ENCODE data around the gene IFI27L1.

IFI27L1 gene

DNA sequence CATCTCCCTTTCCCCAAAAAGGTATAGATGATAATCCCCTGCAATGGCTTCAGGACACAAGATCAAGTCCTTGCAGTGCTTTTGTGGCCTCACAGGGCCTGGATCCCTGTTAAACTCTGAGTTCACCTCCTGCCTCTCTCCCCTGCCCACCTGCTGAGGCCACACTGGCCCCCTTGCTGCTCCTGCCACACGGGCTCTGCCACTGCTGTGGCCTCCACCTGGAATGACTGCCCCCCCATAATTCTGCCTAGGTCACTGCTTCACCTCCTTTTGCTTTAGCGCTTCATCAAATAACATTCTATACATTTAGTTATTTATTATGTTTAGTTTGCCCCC is 28.8 kb downstream of the IFI27L1 start:
- TF ChIP-seq POLR2A (IDR thresholded peaks at IDR 0.05; ENCODE audit: low read length) (no peak), GATA1 (IDR thresholded peaks at IDR 0.05; ENCODE audit: low read depth, low read length) (no peak)
- no peak for DNase-seq

DNA sequence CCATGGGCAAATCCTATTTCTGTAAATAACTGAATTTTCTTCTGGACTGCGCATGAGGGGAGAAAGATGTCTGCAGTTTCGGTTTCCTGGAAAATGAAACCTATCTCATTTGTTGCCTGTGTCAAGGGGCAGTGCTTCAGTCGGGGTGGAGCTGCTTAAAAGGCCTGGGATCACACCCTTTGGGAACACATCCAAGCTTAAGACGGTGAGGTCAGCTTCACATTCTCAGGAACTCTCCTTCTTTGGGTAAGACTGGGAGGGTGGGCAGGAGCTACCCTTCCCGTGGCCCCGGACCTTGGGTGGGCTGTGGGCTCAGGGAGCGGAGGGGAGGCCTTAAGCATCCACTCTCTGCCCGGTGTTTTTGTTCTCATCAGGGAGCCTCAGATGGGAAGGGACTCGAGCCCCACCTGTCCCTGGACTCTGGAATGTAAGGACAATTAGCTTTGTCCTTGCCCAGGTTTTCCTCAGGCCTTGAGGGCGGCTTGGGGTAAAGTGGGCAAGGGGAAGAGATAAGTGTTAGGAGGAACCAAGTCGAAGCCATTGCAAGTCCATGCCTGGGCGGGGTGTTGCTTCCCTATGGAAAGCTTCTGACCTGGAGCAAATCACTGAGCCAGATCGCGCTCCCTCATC is 29.6 kb downstream of the IFI27L1 start, which contains the start of gene IFI27:
IFI27 (plus strand) TSS at position 185 of the 630 bp plus-strand sequence.
- DNase-seq, result peak; percentile 58 to 69
- no peak for TF ChIP-seq GATA1 (IDR thresholded peaks at IDR 0.05; ENCODE audit: low read depth, low read length)
- TF ChIP-seq POLR2A (IDR thresholded peaks at IDR 0.05; ENCODE audit: low read length), result peak; percentile 28

DNA sequence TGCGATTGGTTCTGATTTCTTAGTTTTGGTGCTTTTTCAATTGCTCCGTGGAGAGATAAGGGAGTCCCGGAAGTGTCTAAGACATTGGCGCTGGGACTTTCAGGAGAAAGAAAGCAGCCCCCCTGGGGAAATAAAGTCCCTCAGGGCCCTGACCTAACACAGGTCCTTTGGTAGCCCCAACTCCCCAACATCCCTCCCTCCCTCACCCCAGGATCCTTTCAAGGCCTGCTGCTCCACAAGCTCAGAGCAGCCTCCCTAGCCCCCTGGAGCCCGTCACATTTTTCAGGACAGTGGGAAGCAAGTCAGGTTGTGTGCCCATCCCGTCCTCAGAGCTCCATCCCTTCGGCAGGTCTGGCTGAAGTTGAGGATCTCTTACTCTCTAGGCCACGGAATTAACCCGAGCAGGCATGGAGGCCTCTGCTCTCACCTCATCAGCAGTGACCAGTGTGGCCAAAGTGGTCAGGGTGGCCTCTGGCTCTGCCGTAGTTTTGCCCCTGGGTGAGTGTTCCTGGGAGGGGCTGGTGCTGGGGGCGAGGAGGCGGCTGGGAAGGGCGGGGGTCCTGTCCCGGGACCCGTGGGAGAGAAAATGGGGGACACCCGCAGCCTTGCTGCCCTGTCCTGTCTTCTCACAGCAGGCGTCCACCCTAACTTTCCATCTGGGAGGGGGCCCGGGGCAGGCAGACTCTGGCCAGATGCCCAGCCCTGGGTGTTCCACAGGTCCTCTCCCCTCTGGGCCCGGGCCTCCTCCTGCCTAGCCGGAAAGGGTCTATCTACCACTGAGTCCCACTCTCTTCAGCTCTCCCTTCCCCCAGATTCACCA is 30.4 kb downstream of the IFI27L1 start:
- no peak for DNase-seq
- no peak for TF ChIP-seq POLR2A (IDR thresholded peaks at IDR 0.05; ENCODE audit: low read length)

DNA sequence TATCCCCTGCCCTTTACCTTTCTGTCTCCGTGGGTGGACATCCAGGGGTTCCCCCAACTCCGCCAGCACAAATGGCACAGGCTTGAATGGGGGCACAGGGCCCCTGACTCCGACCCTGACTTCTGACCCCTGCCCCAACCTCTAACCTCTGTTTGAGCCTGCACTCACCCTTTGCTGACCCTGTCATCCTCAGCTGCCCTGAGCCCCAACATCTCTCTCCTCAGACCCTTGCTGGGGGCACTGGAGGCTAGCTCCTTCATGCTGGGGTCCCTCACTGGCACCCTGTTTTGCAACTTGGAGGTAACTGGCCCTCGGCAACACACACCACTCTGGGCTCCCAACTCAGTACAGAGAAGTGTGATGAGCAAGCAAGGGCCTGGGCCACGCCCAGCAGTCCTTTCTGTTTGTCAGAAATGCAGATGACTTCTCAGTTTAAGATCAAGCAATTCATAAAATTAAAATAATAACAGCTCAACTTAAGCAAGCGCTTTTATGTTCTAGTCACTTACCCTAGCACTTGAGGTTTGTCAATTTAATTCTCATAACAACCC is 31.5 kb downstream of the IFI27L1 start:
- TF ChIP-seq POLR2A (IDR thresholded peaks at IDR 0.05; ENCODE audit: low read length) (no peak), GATA1 (IDR thresholded peaks at IDR 0.05; ENCODE audit: low read depth, low read length) (no peak)
- no peak for DNase-seq

DNA sequence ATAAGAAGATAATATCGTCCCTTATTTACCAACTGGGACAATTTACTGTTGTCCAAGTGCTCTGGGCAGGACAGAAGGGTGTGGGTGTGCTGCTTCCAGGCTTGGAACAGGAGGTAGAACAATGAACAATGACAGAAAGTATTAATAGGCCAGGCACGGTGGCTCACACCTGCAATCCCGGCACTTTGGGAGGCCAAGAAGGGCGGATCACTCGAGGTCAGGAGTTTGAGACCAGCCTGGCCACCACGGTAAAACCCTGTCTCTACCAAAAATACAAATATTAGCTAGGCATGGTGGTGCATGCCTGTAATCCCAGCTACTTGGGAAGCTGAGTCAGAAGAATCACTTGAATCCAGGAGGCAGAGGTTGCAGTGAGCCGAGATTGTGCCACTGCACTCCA is 32.0 kb downstream of the IFI27L1 start:
- DNase-seq, result no peak
- TF ChIP-seq POLR2A (IDR thresholded peaks at IDR 0.05; ENCODE audit: low read length), result no peak
- TF ChIP-seq GATA1 (IDR thresholded peaks at IDR 0.05; ENCODE audit: low read depth, low read length), result no peak

DNA sequence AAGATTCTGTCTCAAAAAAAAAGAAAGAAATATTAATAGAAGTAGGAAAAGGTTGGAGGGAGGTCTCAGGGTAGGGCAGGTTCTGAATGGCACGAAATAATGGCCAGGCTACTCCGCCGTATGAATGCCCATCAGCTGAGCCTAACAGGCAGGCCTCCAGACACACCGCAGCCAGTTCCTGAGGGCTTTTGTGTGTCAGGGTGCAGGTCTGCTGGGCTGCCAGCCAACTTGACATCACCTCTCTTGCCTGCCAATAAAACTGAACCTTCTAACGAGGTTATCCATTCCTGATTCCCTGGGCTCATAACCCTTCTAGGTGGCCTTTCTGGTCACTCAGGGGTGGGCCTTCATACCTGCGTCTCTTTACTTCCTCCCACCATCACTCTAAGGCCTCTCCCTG is 32.4 kb downstream of the IFI27L1 start:
- TF ChIP-seq POLR2A (IDR thresholded peaks at IDR 0.05; ENCODE audit: low read length), result no peak
- TF ChIP-seq GATA1 (IDR thresholded peaks at IDR 0.05; ENCODE audit: low read depth, low read length), result no peak
- no peak for DNase-seq

DNA sequence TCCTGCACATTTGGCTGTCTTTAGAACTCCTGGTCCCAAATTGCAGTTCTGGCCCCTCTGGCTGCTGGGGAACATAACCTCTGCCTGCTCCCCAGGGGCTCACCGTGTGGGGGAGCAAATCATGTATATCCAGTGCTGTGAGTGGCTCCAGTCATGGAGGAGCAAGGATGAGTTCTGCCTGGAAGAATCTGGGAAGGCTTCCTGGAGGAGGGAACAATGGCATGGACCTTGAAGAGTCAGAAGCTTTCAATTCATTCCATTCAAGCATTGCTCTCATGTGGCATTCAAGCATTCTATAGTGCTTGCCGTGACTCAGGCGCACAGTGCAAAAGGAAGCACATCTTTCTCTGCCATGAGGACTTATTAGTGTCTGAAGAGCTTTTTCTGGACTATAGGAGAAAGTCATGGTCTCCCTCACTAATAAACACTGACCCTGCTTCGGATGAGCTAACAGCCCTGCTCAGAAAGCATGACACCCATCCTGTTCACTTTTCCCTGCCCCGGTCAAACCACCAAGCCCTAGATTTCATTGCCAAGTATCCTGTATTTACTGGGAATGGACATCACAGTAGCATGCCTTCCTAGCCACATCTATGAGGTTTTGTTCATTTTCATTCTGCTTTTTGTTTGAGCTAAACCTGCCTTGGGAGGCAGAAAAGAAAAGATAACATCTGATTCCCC is 32.9 kb downstream of the IFI27L1 start:
- no peak for DNase-seq
- TF ChIP-seq GATA1 (IDR thresholded peaks at IDR 0.05; ENCODE audit: low read depth, low read length) (no peak), POLR2A (IDR thresholded peaks at IDR 0.05; ENCODE audit: low read length) (no peak)

DNA sequence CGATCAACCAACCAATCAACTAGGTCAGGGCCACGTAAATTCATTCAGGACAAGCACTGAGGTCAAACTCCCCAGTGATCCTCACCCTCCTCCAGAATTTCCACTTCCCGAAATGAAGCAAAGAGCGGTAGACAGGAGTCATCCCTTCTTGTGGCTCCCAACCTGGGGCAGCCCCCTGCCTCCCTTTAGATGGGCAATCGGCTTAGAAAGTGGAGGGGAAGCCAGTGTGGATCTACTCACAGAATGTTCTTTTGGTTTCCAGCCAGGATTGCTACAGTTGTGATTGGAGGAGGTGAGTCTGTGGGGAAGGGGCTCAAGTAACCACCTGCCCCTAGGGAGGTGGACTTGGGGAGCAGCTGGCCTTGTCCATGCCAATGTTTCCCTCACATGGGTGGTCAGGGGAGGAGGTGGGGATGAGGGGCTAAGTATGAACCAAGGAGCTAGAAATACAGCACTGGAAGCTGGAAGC is 33.5 kb downstream of the IFI27L1 start:
- DNase-seq, result no peak
- TF ChIP-seq POLR2A (IDR thresholded peaks at IDR 0.05; ENCODE audit: low read length), result no peak
- no peak for TF ChIP-seq GATA1 (IDR thresholded peaks at IDR 0.05; ENCODE audit: low read depth, low read length)

DNA sequence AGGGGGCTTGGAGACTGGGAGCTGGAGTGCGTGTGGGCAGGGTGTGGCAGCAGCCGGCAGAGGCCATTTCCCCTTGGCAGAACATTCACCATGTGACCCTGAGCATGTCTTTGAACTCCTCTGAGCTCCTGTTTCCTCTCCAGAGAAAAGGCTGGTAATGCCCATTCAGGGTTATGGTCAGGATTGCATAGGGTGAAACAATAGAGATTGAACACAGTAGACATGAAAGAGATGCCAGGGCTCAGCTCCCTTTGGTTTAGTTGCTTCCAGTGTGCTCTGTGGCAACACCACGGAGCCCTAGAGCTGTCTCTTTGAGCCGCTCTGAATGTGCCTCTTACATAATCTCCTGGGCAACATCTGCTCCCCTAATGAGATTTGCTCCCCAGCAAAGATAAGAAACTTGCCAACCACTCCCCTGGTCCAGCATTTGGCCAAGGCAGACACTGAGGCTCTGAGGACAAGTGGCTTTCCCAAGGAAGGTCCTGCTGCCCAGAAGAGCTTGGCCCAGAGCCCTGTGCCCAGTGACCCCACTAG is 34.0 kb downstream of the IFI27L1 start:
- TF ChIP-seq GATA1 (IDR thresholded peaks at IDR 0.05; ENCODE audit: low read depth, low read length) (no peak), POLR2A (IDR thresholded peaks at IDR 0.05; ENCODE audit: low read length) (no peak)
- peak; percentile 33 to 68 for DNase-seq

DNA sequence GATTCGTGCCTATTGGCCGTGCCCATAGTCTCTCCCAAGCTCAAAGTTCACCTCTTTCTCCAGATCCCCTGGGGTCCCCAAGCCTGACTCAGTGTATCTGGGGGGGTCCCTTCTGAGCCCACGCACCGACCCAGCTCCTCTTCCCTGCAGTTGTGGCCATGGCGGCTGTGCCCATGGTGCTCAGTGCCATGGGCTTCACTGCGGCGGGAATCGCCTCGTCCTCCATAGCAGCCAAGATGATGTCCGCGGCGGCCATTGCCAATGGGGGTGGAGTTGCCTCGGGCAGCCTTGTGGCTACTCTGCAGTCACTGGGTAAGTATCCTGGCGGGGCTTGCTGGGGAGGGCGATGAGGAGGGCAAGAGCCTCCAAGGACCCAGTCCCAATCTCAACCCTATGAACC is 34.5 kb downstream of the IFI27L1 start:
- DNase-seq, result no peak
- TF ChIP-seq GATA1 (IDR thresholded peaks at IDR 0.05; ENCODE audit: low read depth, low read length), result no peak
- TF ChIP-seq POLR2A (IDR thresholded peaks at IDR 0.05; ENCODE audit: low read length), result no peak

DNA sequence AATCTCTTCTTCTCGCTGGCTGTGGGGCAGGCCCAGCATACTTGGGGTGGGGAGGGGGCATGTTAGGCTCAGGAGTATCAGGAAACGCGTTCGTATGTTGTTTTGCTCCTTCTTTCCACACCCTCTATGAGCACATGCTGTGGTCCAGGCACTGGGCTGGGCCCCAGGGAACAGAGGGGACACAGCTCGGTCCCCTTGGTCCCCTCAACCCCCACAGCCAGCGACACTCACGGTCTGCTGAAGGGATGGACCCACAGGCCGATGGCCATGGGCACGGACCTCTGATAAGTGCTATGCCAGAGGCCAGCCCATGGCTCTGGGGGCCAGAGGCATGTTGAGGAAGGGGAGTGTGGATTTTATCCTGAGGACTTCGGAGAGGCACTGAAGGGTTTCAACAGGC is 35.6 kb downstream of the IFI27L1 start:
- TF ChIP-seq POLR2A (IDR thresholded peaks at IDR 0.05; ENCODE audit: low read length), result no peak
- no peak for TF ChIP-seq GATA1 (IDR thresholded peaks at IDR 0.05; ENCODE audit: low read depth, low read length)
- DNase-seq, result no peak

DNA sequence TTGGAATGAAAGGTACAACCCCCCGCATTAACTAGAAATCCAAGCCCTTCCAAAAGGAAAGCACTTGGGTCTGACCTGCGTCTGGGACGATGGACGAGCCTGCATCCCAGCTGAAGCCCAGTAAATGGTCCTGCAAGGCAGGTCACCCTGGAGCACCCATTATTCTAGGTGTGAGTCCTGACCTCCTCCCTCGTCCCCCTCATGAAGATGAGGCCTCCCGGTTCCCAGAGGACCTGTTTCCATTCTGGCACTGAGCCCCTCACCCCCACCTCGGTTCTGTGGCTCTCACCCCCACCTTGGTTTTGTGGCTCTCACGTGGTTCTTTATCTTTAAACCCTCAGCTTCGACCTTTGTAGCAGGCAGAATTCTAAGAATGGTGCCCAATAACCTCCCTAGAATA is 36.7 kb downstream of the IFI27L1 start:
- DNase-seq, result no peak
- no peak for TF ChIP-seq GATA1 (IDR thresholded peaks at IDR 0.05; ENCODE audit: low read depth, low read length)

DNA sequence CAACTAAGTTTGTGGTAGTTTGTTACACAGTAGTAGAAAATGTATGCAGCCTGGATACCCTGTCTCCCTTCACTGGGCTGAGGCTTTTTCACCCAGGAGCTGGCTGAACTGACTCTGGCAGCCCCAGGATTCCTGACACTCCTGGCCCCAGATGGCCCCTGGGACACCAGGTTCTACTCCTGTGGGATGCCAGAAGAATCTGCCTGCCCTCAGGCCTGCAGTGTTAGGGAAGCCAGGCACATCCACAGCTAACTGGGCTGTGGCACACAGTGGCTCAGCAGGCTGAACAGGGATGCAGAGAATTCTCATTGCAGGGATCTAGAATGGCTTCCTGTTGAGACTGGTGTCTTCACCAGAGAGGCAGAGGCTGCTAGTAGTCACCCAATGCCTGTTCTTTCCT is 38.0 kb downstream of the IFI27L1 start:
- DNase-seq, result no peak
- TF ChIP-seq POLR2A (IDR thresholded peaks at IDR 0.05; ENCODE audit: low read length) (no peak), GATA1 (IDR thresholded peaks at IDR 0.05; ENCODE audit: low read depth, low read length) (no peak)

Measured in erythroblast (primary cell).